Tibial nerve (tissue), 4 donors: Measurements from ENCODE around the gene FLYWCH1.

Experiments used
- CTCF ChIP-seq, 5 experiments: fragments of 200-600 bp in 3 of 5; fragments of 450-650 bp in 2 of 5; sonication (generic) in 3 of 5; IDR thresholded peaks; one replicate each; pipeline ENCODE4 v1.5.1; 2016 to 2019; ENCODE audit warnings: antibody characterized with exemption in 5 of 5, mild to moderate bottlenecking in 3 of 5, moderate library complexity in 2 of 5
- EP300 ChIP-seq, 2 donors: sonication (generic); formaldehyde crosslinking; IDR thresholded peaks; one replicate each; pipeline ENCODE4 v1.6.1; 2017; ENCODE audit warnings: antibody characterized with exemption in 2 of 2, mild to moderate bottlenecking in 1 of 2
- POLR2A ChIP-seq, 2 donors: fragments of 450-650 bp; IDR thresholded peaks; one replicate each; pipeline ENCODE4 v1.6.1; 2017; ENCODE audit warnings: antibody characterized with exemption in 2 of 2, mild to moderate bottlenecking in 2 of 2, moderate library complexity in 2 of 2

DNA sequence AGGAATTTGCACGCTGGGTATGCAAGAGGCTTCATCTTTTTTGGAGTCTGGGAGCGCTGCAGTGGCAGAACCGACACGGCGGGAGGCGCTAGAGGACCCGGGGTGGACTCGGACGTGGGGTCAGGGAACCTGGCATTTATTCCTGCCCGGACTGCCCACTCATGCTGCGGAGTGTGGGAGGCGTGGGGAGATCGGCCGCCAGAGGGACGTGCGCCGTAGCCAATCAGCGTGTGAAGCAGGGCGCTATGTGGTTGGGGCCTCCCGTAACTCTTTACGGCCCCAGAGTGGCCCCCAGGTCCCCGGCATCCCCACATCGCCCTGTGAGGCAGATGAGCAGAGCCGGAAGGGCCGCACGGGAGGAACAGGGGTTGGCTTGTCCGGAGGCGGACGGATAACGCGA lies 17.5 kb upstream of the FLYWCH1 start:
- TF ChIP-seq CTCF (IDR thresholded peaks at IDR 0.05) (no peak), EP300 (IDR thresholded peaks at IDR 0.05) (no peak), POLR2A (IDR thresholded peaks at IDR 0.05) (no peak)
